DND-41 (cell line): ENCODE results near the gene PAPOLA.

Source experiments
- ATAC-seq: fragments of 200-7000 bp; cut with Tn5 transposase; 3 replicates; pipeline ENCODE4 v1.9.1; 2021; ENCODE audit warnings: low read depth; ENCODE audit not compliant: insufficient read depth
- DNase-seq: peaks from one replicate; pipeline ENCODE4 v3.0.0-alpha.2; 2020
- H2AFZ ChIP-seq: 2 replicates; pipeline ENCODE4 v1.6.0; 2012; ENCODE audit warnings: low read depth, low read length
- H3K27ac ChIP-seq: 2 replicates; pipeline ENCODE4 v1.5.1; 2012; ENCODE audit warnings: low read length, inconsistent platforms
- H3K27me3 ChIP-seq: fragments of 200-600 bp; sonication (generic); 2 replicates; pipeline ENCODE4 v1.6.0; 2012; ENCODE audit warnings: low read length, mild to moderate bottlenecking, inconsistent platforms; ENCODE audit not compliant: insufficient read depth, poor library complexity
- H3K36me3 ChIP-seq: 2 replicates; pipeline ENCODE4 v1.5.1; 2012; ENCODE audit warnings: low read length, inconsistent platforms; ENCODE audit not compliant: insufficient read depth
- H3K4me1 ChIP-seq: 2 replicates; pipeline ENCODE4 v1.5.1; 2012; ENCODE audit warnings: mild to moderate bottlenecking, low read length; ENCODE audit not compliant: insufficient read depth
- H3K4me2 ChIP-seq: 2 replicates; pipeline ENCODE4 v1.6.0; 2012; ENCODE audit warnings: mild to moderate bottlenecking, moderate library complexity, low read length, inconsistent platforms; ENCODE audit not compliant: insufficient read depth
- H3K4me3 ChIP-seq, 2 experiments: fragments of 200-600 bp in 1 of 2; shearing (Covaris generic) in 1 of 2; 2 replicates each; pipeline ENCODE4 v1.5.1; 2012 to 2016; ENCODE audit warnings: inconsistent platforms in 2 of 2, low read length in 2 of 2, mild to moderate bottlenecking in 2 of 2, low read depth in 1 of 2, moderate library complexity in 1 of 2
- H3K79me2 ChIP-seq: 2 replicates; pipeline ENCODE4 v1.6.0; 2012; ENCODE audit warnings: low read length, inconsistent platforms; ENCODE audit not compliant: insufficient read depth
- H3K9ac ChIP-seq: 2 replicates; pipeline ENCODE4 v1.6.0; 2012; ENCODE audit warnings: low read depth, mild to moderate bottlenecking, inconsistent platforms, low read length, moderate library complexity
- H3K9me3 ChIP-seq: 2 replicates; pipeline ENCODE4 v1.5.1; 2012; ENCODE audit warnings: low read length, moderate library complexity, mild to moderate bottlenecking, inconsistent platforms; ENCODE audit not compliant: insufficient read depth, severe bottlenecking
- H4K20me1 ChIP-seq: 2 replicates; pipeline ENCODE4 v1.6.0; 2012; ENCODE audit warnings: low read length; ENCODE audit not compliant: insufficient read depth
- EZH2 ChIP-seq: IDR thresholded peaks from 3 replicates; pipeline ENCODE4 v1.6.1; 2012; ENCODE audit warnings: borderline replicate concordance, low read depth, mild to moderate bottlenecking, moderate library complexity, low read length, inconsistent platforms; ENCODE audit not compliant: severe bottlenecking
- TF ChIP-seq, protein P1 (sequence below): IDR thresholded peaks from 2 replicates; pipeline ENCODE4 v1.5.1; 2012; ENCODE audit warnings: borderline replicate concordance, low read length, moderate library complexity, mild to moderate bottlenecking; ENCODE audit not compliant: poor library complexity, severe bottlenecking; ENCODE audit errors: extremely low read depth

Gene PAPOLA

DNA sequence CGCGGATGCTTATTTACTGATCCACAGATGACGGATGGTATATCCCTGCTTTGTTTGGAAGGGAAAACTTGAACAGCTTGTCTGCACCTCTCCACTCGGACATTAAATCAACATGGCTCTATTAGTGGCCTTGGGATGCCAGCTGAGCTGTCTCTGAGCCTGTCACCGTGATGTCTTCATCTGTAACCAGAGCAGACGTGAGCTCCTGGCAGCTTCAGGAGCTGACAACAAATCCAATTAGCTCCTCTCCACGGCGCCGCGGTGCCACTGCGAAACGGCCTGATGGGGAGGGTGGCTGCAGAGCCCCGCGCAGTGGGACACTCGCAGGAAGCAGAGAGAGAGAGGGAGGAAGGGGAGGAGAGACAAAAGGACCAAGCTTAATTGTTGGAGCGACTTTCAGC, 112.3 kb downstream of the PAPOLA start:
- no peak overlapping the region for H2AFZ ChIP-seq
- no peak overlapping the region for H3K9ac ChIP-seq
- H3K27me3 ChIP-seq, result peaks cover 8% of the 10 kb centered on the region
- no peak overlapping the region for H3K27ac ChIP-seq
- no peak for TF ChIP-seq EZH2
- TF ChIP-seq, protein P1, sequence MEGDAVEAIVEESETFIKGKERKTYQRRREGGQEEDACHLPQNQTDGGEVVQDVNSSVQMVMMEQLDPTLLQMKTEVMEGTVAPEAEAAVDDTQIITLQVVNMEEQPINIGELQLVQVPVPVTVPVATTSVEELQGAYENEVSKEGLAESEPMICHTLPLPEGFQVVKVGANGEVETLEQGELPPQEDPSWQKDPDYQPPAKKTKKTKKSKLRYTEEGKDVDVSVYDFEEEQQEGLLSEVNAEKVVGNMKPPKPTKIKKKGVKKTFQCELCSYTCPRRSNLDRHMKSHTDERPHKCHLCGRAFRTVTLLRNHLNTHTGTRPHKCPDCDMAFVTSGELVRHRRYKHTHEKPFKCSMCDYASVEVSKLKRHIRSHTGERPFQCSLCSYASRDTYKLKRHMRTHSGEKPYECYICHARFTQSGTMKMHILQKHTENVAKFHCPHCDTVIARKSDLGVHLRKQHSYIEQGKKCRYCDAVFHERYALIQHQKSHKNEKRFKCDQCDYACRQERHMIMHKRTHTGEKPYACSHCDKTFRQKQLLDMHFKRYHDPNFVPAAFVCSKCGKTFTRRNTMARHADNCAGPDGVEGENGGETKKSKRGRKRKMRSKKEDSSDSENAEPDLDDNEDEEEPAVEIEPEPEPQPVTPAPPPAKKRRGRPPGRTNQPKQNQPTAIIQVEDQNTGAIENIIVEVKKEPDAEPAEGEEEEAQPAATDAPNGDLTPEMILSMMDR, result no peak
- H3K4me3 ChIP-seq, result no peak overlapping the region
- H3K79me2 ChIP-seq, result no peaks in the 10 kb centered on the region
- no peak for DNase-seq
- no peaks in the 10 kb centered on the region for H3K4me1 ChIP-seq
- H3K9me3 ChIP-seq, result no peaks in the 10 kb centered on the region
- H3K36me3 ChIP-seq, result no peaks in the 10 kb centered on the region
- peaks cover 6% of the 10 kb centered on the region; the same call in 1 of the 2 replicates for H4K20me1 ChIP-seq
- ATAC-seq, result no peak
- no peak overlapping the region for H3K4me2 ChIP-seq

DNA sequence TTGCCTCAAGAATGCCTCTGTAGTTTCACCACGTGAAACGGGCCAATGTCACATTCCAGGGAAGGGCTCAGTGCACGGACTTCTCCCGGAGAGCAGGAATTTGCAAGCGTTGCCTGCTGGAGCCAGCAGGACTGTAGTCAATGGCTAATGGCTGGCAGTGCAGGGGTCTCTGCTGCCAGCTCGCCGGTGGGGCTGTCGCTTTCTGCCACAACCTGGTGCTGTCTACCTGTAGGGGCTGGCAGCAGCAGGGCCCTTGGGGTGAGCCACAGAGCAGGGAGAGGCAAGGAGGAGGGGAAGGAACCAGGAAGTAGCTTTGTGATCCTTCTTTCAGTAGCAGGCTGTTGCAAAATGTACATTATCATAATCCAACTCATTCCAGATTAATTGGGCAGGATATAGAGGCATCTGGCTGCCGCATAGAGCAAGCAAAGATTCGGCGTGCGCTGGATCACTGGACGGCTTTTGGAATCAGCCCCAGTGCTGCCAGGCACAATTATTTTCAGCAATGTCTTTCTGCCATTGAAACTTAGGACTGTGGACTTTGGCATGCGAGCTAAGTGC, 114.1 kb downstream of the PAPOLA start:
- Histone ChIP-seq H3K4me2 (no peak overlapping the region), H3K9me3 (no peaks in the 10 kb centered on the region), H4K20me1 (peaks cover 6% of the 10 kb centered on the region; the same call in 1 of the 2 replicates), H3K27ac (no peak overlapping the region), H2AFZ (no peak overlapping the region), H3K27me3 (peaks cover 3% of the 10 kb centered on the region), H3K4me1 (no peaks in the 10 kb centered on the region), H3K36me3 (no peaks in the 10 kb centered on the region), H3K9ac (no peak overlapping the region), H3K4me3 (no peak overlapping the region), H3K79me2 (no peaks in the 10 kb centered on the region)
- DNase-seq, result no peak
- no peak for ATAC-seq
- TF ChIP-seq, protein P1, result no peak
- no peak for TF ChIP-seq EZH2
